ENCODE measurements around the gene SCLY. TPM values are rescaled to one million over a fixed set of nuclear protein-coding genes. Genes with fewer than 3 reads are reported as not detected.

Gene SCLY
- total RNA-seq, 1 experiment from 2014 or later: 69.9 TPM

DNA sequence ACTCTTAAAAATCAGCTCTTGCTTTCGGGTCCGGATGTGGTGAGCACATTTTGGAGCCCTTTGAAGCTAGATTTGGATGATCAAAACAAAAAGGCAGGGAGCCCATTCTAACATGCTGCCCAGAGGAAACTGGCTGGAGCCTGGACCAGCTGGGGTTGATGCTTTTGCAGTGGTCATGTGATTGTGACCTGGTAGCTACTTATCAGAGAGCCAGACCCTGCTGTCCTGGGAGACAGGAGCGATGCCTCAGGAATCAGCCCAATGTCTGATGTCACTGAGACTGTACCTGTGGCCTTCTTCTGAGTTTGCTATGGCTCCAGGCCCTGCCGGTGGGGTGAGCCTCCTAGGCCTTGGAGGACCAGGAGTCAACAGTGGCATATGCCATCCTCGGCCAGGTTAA, 18.7 kb upstream of the SCLY start:
- no peak overlapping the region for H3K27ac ChIP-seq (ENCODE audit: low read depth, low read length, poor library complexity, severe bottlenecking)
- intact Hi-C loops (cut with micrococcal nuclease; ENCODE audit: unreplicated experiment): no loop called here
- H3K9me3 ChIP-seq (ENCODE audit: low read depth, low read length, poor library complexity, severe bottlenecking): no peaks in the 10 kb centered on the region
- ChIA-PET CTCF (no interaction called here), POLR2A (ENCODE audit: low non-redundant PET) (no interaction called here)
- H3K36me3 ChIP-seq (ENCODE audit: insufficient read depth, low read length, poor library complexity, severe bottlenecking): peaks cover 4% of the 10 kb centered on the region
- no peaks in the 10 kb centered on the region for H3K4me1 ChIP-seq (ENCODE audit: insufficient read depth, low read length, poor library complexity, severe bottlenecking)
- DNase-seq (ENCODE audit: low spot score): no peak
- H3K27me3 ChIP-seq (replicated peaks; ENCODE audit: insufficient read depth, low read depth, low read length, poor library complexity): no peaks in the 10 kb centered on the region
- BruUV-seq (replicated peaks): no TSS peak
- TF ChIP-seq, protein P1, sequence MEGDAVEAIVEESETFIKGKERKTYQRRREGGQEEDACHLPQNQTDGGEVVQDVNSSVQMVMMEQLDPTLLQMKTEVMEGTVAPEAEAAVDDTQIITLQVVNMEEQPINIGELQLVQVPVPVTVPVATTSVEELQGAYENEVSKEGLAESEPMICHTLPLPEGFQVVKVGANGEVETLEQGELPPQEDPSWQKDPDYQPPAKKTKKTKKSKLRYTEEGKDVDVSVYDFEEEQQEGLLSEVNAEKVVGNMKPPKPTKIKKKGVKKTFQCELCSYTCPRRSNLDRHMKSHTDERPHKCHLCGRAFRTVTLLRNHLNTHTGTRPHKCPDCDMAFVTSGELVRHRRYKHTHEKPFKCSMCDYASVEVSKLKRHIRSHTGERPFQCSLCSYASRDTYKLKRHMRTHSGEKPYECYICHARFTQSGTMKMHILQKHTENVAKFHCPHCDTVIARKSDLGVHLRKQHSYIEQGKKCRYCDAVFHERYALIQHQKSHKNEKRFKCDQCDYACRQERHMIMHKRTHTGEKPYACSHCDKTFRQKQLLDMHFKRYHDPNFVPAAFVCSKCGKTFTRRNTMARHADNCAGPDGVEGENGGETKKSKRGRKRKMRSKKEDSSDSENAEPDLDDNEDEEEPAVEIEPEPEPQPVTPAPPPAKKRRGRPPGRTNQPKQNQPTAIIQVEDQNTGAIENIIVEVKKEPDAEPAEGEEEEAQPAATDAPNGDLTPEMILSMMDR (conservative IDR thresholded peaks at IDR 0.05; ENCODE audit: low read depth, low read length): no peak
- no peak for TF ChIP-seq EZH2 (IDR thresholded peaks at IDR 0.05; ENCODE audit: borderline replicate concordance, low read depth, low read length, poor library complexity, severe bottlenecking)
- H3K4me3 ChIP-seq (ENCODE audit: low read depth, low read length, poor library complexity, severe bottlenecking): no peak overlapping the region

DNA sequence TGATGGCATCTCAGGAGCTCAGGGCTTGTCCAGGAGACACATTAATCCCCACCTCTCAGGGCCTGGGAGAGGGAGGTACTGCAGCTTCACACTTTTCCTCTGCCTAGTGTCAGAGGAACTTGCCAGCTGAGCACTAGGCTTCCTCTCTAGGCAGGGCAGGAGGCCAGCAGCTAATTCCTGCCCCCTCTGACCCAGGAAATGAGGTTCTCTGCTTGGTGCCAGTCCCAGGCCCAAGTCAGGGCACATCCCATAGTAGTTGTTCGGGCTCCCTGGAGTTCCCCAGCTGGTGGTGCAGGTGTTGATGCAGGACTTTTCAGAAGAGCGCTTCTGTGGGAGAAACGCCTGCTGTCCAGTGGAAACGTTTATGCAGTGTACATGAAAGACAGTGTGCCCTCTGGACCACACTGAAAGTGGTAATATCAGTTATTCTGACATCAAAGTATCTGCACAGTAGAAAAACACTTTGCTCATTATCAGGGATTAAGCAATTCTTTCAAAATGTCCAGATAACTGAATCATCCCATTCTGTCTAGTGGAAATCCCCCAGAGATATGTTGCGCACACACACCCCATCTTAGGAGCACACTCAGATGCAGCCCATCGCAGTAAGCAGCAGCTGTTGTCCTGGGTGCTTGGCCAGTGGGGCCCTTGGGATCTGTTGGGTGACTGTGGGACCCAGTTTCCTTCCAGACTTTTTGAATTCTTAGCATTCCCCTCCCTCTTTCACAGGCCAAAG, 17.8 kb upstream of the SCLY start:
- TF ChIP-seq, protein P1 (conservative IDR thresholded peaks at IDR 0.05; ENCODE audit: low read depth, low read length): no peak
- TF ChIP-seq EZH2 (IDR thresholded peaks at IDR 0.05; ENCODE audit: borderline replicate concordance, low read depth, low read length, poor library complexity, severe bottlenecking): no peak
- Histone ChIP-seq H3K27ac (ENCODE audit: low read depth, low read length, poor library complexity, severe bottlenecking) (no peak overlapping the region), H3K36me3 (ENCODE audit: insufficient read depth, low read length, poor library complexity, severe bottlenecking) (peaks cover 3% of the 10 kb centered on the region), H3K27me3 (replicated peaks; ENCODE audit: insufficient read depth, low read depth, low read length, poor library complexity) (no peaks in the 10 kb centered on the region), H3K9me3 (ENCODE audit: low read depth, low read length, poor library complexity, severe bottlenecking) (no peaks in the 10 kb centered on the region), H3K4me3 (ENCODE audit: low read depth, low read length, poor library complexity, severe bottlenecking) (no peak overlapping the region), H3K4me1 (ENCODE audit: insufficient read depth, low read length, poor library complexity, severe bottlenecking) (no peaks in the 10 kb centered on the region)
- BruUV-seq (replicated peaks): no TSS peak
- intact Hi-C loops (cut with micrococcal nuclease; ENCODE audit: unreplicated experiment): no loop called here
- ChIA-PET CTCF (no interaction called here), POLR2A (ENCODE audit: low non-redundant PET) (no interaction called here)
- no peak for DNase-seq (ENCODE audit: low spot score)

DNA sequence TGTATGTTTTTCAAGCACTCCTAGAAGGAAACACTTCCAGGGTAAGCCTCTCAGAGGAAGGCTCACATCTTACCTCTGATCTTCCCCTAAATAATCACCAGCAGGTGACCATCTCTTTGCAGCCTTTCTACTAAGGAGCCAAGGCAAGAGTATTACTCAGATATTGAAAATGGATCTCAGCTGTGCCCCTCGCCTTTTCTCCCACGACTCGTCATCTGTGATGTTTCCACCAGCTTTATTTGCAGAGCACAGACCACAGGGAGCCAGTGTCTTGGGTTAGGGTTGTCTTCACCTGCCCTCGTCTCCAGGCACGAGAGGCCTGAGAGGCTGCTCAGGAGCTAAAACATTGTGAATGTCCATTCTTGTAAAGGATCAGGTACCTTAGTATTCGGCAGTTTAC, 16.9 kb upstream of the SCLY start:
- no peak overlapping the region for H3K4me3 ChIP-seq (ENCODE audit: low read depth, low read length, poor library complexity, severe bottlenecking)
- H3K27ac ChIP-seq (ENCODE audit: low read depth, low read length, poor library complexity, severe bottlenecking): no peak overlapping the region
- peaks cover 3% of the 10 kb centered on the region for H3K36me3 ChIP-seq (ENCODE audit: insufficient read depth, low read length, poor library complexity, severe bottlenecking)
- POLR2A ChIA-PET (ENCODE audit: low non-redundant PET): no interaction called here
- BruUV-seq (replicated peaks): no TSS peak
- no peaks in the 10 kb centered on the region for H3K9me3 ChIP-seq (ENCODE audit: low read depth, low read length, poor library complexity, severe bottlenecking)
- no peaks in the 10 kb centered on the region for H3K4me1 ChIP-seq (ENCODE audit: insufficient read depth, low read length, poor library complexity, severe bottlenecking)
- CTCF ChIA-PET: no interaction called here
- no peak for TF ChIP-seq EZH2 (IDR thresholded peaks at IDR 0.05; ENCODE audit: borderline replicate concordance, low read depth, low read length, poor library complexity, severe bottlenecking)
- TF ChIP-seq, protein P1 (conservative IDR thresholded peaks at IDR 0.05; ENCODE audit: low read depth, low read length): no peak
- intact Hi-C loops (cut with micrococcal nuclease; ENCODE audit: unreplicated experiment): no loop called here
- DNase-seq (ENCODE audit: low spot score): no peak
- H3K27me3 ChIP-seq (replicated peaks; ENCODE audit: insufficient read depth, low read depth, low read length, poor library complexity): no peaks in the 10 kb centered on the region
